ENCODE data around the gene CRIP1.
A peak's percentile ranks its signal among the peaks of the same experiment; 100 is the strongest.

Gene CRIP1, protein sequence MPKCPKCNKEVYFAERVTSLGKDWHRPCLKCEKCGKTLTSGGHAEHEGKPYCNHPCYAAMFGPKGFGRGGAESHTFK

DNA sequence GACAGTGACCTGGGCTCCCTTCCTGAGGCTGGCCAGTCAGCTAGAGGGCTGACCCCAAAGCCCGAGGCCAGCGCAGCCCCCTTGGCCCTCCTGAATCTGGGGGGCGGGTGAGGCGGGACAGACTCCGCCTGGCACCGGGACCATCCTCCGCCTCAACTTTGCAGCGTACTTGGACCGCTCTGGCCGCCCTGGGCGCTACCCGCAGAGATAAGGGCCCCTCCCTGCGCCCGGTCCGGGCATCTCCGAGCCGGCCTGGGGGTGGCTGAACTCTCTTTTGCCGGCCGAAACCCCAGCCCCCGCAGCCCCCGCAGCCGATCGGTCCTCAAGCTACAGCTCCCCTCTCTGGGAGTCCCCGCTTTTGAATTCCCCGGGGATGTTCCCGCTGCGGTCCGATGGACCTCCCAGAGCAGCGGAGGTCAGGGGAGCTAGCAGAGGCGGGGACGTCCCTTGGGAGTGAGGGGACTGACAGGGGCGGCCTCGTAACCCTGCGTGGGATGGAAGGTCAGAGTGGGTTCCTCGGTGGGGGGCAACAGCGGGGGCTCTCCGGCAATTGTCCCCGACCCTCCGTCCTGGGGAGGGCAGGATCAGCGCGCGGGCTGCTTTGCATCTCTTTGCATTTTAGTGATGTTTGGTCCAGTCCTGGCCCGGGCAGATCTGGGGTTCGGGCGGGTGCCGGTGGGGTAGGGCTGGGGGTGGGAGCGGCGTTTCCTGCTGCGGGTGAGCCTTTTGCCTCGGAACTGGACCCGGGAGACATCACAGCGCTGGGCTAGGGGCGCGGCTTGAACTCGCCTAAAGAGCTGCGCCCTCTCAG is at the start of gene CRIP1:
TSS of gene CRIP1 (plus strand) at position 724 of the 811 bp plus-strand sequence. CDS start 374 bp downstream, outside the sequence.
- no peak for DNase-seq

DNA sequence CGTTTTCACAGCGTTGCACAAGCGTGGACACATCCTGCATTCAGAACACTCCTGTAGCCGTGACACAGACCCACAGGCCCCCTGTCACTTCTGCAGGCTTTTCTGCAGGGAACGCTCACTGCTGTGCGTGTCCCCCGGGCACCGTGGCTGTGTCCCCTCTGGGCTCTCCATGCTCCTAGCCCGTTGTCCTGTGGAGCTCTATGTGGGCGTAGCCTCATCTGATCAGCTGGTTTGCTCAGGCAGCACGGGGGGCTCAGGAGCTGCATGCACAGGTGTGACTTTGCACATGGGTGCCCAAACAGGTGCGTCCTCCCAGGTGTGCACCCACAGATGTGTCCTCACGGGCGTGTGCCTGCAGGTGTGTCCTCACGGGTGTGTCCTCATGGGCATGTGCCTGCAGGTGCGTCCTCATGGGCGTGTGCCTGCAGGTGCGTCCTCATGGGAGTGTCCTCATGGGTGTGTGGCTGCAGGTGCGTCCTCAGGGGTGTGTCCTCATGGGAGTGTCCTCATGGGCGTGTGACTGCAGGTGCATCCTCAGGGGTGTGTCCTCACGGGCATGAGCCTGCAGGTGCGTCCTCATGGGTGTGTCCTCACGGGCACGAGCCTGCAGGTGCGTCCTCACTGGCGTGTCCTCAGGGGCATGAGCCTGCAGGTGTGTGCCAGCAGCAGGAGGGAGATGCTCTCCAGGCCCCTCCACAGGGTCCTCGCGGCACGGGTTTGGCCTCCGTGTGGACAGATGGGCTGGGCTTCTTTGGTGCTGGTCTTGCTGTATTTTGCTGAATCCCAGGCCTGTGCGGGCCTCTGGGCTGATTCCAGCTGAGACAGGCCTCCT is 49.6 kb upstream of the CRIP1 start:
- no peak for DNase-seq

DNA sequence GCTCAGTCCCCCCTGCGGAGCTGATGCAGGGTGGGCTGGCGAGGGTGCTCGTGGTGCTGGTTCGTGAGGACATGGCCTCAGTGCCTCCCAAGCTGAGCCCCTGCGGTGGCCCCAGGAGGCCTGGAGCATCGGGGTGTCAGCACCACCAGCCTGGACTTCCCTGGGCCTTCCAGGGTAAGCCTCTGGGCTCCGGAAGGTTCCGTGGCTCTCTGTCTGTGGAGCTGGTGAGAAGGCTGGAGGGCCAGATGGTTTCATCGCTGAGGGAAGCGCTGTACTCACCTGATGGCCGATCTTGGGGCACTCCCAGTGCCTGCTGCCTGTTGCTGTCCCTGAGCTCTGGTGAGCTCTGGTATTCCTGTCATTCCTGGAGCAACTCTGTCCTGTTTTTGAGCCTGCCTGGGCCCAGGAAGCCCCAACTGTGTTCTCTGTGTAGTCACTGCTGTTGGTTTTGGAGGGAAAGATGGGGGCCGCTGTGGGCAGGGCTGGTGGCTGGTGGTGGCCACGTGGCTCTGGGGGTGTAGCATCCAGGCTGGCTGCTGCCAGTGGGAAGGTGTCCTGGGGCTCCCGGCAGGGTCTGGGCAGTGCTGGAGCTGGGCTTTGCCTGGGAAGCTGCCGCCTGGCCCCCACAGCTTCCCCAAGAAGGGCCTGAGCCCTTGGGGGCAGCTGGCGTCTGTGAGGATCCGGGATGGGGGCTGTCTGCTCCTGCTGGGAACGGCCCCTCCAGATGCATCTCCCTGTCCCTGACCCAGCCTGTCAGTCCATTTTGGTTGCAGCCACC is 48.8 kb upstream of the CRIP1 start:
- DNase-seq = no peak

DNA sequence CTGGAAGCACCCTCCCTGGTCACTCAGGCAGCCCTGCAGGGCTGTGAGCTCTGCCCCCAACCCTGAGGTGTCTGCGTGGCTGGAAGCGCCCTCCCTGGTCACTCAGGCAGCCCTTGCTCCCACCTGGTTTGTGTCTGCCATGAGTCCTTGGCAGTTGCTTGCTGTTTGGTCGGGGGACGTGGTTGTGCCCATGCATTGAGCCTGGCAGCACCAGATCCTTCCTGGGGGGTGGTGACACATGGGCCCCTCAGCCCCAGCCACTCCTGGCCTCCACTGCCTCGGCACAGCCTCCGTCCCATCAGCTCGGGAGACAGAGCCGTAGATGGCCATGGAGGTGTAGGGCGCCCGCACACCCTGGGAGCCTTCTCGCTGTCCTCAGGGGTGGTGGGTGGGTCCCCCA is 47.5 kb upstream of the CRIP1 start:
- DNase-seq = no peak

DNA sequence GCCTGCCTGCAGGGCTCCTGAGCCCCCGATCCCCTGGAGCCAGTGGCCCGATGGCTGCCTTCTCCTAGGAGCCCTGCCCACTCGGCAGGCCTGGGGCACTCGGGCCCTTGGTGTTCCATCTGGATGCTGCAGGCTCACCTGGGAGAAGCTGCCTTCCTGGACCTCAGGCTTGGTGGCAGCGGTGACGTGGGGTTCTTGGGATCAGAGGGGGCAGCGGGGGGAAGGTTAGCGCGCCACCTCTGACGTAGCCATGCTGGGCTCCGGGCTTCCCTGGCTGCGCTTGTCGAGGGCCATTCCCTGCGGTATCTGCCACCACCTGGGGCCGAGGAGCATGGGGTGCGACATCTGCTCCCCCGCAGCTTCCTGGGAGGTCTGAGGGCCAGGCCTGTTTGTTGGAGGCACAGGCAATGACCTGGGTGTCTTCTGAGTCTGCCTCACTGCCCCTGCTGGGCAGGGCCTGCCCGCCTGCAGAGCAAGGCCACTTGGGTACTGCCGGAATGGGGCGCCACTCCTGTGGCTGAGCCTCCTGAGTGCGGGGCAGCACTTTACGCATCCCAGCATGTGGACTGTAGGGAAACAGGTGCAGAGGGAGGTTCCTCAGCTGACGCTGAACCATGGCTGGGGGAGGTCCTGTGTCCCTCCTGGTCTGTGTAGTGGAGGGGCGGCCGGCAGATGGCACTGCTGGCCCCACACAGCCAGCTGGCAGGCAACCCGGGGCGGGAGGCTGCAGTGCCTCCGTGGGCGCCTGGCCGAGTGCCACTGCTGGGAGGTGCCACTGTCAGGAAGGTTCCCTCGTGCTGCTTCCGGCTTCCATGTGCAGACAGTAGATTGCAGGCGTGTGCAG is 46.8 kb upstream of the CRIP1 start:
- DNase-seq = peak; percentile 97

DNA sequence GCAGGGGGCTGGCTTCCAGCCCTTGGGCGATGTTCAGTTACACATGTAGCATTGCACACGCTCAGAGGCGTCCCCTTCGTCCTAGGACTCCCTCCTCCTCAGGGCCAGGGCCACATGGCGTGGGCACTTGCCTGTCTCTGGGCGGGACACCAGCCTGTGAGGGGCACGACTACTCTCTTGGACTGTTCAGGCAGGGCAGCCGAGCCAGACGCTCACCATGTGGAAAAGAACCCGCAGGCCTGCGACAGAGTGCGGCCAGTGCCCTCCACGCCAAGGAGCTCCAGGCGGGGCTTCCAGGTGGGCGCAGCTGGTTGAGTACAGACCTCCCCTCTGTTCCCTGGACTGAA is 46.2 kb upstream of the CRIP1 start:
- DNase-seq = no peak

DNA sequence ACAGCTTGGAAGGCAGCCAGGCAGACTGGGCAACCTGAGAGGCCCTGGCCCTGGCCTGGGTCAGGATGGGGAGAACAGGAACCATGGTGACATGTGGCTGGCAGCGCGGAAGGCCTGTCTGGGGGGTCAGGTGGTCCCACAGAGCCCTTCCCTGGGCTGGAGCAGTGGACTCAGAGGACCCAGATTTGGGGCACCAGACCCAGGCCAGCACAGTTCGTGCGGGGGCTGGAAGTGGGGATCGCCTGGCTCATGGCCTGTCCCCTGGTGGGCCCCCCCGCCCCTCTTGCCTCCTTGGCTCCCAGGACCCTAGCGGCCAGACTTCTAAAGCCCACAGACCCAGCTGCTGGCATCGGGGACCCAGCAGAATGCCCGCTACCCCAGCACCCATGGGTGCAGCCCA is 45.7 kb upstream of the CRIP1 start:
- no peak for DNase-seq

DNA sequence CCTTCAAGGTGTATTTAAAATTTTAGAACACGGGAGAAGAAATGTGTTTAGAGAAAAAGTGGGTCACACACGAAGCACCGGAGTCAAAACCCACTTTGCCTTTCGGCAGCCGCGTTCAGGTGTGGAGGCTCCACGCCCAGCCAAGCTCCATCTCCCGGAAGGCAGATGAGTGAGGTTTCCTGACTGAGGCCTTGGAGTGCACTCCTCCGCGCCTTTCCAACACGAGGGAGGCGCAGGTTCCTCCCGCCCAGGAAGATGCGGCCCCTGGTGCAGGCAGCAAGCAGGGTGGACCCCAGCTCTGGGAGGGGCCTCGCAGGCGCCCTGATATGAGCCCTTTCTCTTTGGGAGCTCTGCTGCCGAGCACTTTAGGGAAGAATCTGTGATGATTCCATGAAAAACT is 44.6 kb upstream of the CRIP1 start:
- no peak for DNase-seq

DNA sequence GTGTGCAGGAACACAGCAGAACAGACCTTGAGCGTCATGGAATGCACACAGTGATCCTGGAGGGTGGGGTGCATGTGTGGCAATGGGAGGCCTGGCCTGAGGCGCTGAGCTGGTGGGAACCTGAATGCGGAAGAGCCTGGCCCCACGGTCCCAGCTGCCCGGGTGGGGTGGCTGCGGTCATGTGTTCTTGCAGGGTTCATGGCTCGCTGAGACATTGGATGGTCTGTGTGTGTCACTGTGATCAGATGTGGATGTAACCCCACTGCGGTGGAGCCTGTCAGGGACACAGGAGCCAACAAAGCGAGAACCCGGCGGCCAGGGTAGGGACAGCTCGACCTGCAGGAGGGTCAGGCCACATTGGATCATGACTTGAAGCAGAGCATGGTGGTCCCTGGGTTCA is 43.9 kb upstream of the CRIP1 start:
- no peak for DNase-seq

DNA sequence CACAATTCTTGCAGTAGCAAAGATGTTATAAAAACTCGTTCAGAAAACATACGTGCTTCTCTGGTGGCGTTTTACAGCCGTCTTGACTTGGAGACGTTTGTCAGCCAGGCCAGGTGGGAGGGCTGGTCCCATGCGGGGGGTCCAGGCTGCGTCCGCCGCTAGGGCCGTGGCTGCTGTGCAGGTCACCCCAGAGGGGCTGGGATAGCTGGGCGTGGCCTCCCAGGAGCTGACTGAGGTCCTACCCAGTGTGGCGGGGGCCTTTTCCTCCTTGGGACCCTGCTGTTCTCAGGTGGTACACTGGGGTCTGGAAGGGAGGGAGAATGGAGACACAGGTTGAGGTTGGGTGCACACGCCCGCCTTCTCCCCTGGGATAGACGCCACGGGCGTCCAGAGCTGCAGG is 41.8 kb upstream of the CRIP1 start:
- DNase-seq = no peak

DNA sequence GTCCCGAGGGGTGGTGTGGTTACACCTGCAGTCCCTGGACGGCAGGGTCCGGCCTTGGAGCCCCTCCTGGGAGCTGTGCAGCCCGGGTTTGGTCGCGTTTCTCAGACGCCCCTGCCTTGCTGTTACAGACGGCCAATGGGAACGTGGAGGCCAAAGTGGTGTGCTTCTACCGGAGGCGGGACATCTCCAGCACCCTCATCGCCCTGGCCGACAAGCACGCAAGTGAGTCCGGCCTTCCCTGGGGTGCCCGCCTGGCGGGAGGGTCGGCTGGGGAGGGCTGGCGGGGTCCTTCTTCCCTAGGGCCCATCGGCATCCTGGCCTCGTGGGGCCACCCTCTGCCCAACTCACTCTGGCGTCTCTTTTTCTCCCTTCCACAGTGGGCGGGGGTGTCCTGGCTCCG is 41.4 kb upstream of the CRIP1 start:
- DNase-seq = no peak

DNA sequence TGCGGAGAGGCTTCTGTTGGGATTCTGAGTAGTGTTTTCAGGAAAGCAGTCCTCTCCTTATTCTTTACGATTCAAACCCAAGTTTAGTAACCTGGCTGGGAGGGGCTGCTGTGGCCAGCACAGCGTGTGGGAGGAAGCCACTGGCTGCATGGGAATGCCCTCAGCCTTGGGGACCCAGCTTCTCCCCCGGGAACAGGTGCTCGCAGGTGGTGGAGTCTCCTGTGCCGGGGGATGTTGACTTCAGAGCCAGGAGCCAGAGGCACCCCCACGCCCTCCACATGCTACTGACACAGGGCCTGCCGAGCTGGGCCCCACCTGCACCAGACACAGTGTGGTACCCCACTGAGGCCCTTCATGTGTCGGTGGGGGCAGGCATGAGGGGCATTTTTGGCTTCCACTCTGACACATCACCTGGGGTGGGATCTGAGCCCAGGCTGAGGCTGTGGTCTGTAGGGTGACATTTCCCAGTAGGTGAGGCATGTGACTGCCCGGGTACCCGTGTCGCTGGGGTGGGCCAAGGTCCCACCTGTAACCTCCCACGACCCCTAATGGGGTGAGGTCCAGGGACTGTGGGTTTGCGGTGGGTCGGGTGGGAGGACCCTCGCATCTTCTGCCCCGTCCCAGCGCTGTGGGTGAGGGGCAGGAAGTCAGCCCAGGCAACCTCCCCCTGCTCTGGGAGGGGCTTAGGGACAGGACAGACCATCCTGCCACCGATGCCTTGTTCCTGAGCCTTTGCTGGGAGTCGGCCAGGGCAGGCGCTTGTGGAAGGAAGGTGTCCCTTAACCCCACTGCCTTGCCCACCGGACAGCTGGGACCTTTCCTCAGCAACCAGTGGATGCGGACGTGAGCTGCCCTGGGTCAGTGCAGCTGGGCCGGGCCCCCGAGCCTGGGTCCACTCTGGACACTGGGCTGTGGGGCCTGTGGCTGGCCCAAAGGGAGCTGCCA is 40.5 kb upstream of the CRIP1 start:
- no peak for DNase-seq

DNA sequence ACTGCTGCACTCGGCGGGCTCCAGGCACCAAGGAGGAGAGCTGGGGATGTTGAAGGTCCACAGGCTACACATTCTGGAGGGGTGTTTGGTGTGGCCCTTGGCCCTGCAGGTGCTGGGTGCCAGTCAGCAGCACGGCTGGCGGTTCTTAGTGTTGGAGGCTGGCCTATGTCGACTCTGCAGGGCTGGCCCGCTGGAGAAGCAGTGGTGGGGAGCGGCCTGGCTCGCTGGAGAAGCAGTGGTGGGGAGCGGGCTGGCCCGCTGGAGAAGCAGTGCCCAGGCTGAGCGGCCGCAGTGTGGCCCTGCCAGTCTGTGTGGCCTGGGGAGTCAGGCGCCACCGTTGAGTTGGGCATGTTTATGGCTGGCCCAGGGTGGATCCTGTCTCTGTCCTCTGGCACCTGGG is 39.7 kb upstream of the CRIP1 start:
- DNase-seq = no peak

DNA sequence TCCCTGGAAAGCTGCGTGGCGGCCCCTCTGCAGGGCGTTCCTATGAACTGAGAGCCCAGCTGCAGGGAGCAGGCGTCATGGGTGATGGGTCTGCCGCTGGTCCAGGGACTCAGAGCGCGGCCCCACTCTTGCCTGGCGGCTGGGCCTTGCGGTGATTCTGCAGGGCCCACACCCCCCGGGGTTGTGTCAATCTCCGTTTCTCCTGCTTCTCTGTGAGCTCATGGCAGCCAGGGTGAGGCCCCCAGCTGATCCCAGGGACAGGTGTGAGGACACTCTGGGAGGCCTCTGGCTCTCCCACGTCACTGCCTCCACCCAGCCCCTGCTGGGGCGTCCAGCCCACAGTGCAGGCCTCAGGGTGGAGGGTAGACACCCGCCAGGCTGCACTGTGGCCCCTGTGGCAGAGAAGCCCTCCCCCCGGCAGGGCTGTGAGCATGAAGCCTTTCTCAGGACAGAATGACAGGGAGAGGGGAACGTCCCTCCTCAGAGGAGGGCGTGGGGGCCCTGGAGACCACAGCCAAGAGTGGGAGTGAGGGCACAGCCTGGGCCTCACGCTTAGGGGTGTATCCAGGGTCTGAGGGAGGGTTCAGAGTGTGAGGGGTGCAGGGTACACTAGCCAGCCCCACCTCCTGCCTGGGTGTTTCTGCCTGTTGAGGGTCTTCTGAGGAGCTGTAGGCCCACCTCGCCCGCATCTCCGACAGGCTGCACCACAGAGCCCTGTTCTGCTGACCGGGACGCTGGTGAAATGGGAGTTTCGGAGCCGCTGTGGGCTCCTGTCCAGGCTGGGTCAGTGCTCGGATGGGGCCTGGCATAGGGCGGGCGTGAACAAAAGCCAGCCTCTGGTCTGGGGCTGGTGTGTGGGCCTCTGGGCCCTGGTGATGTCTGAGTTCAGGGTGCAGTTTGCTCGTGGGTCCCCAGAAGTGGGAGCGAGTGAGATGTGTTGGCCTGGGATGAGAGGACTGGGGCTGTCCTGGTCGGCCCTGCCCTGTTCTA is 38.7 kb upstream of the CRIP1 start:
- no peak for DNase-seq

DNA sequence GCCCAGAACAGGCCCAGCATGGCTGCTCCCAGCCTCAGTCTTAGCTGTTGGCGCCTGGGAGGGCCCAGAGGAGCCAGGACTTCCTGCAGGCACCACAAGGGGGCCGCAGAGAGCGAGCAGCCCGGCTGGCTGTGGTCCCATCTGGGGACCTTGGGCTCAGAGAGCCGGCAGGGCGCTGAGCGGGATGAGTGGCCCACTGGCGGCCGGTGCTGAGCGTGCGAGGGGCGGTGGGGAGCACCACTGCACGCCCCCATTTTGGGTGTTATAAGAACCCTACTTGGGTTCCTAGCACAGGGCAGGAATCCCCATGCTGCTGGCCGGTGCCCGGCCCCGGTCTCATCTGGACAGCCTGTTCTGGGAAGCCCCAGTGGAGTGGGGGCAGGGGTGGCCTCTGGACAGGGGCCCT is 38.0 kb upstream of the CRIP1 start:
- peak; percentile 84 for DNase-seq

DNA sequence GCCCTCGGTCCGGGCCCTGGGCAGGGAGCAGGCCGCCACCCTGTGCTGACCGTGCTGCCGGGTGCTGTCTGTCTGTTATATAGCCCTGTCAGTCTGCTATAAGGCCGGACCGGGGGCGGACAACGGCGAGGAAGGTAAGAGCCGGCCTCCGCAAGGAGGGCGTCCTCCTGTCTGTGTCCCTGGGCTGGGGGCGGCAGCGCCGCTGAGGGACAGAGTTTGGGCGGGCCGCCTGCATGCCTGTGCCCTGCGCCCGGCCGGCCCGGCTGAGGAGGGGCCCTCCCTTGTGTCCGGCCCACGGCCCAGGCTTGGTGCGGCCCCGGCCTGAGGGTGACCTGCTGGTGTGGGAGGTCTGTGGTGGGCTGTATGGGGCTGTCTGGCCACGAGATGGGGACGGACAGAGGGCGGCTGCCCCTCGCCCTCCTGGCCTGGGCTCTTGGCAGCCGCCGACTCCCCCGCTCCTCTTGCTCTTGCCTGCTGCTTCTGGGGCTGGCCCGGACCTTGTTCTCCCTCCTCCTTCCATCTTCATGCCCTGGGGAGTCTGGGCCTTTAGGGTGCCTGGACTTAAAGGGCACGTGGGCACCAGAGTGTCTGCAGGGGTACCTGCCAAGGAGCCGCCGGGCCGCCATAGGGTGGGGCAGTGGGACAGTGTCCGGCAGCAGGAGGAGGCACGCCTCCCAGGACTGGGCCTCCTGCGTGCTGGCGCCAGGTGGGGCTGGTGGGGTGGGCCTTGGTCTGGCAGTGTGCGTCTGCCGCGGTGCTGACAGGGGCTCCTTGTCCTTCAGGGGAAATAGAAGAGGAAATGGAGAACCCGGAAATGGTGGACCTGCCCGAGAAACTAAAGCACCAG is 37.2 kb upstream of the CRIP1 start:
- DNase-seq = no peak

DNA sequence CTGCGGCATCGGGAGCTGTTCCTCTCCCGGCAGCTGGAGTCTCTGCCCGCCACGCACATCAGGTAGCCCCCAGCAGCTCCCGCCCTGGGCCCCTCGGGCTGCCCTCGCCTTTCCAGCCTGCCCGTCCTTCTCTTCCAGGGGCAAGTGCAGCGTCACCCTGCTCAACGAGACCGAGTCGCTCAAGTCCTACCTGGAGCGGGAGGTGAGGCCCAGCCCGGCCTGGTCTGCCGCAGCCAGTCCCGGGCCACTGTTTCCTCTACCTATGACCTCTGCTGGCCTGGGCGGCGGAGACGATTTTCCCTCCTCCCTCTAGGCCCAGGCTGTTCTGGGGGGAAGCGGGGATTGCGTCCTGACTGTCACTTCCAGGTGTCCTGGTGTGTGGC is 36.6 kb upstream of the CRIP1 start:
- no peak for DNase-seq

DNA sequence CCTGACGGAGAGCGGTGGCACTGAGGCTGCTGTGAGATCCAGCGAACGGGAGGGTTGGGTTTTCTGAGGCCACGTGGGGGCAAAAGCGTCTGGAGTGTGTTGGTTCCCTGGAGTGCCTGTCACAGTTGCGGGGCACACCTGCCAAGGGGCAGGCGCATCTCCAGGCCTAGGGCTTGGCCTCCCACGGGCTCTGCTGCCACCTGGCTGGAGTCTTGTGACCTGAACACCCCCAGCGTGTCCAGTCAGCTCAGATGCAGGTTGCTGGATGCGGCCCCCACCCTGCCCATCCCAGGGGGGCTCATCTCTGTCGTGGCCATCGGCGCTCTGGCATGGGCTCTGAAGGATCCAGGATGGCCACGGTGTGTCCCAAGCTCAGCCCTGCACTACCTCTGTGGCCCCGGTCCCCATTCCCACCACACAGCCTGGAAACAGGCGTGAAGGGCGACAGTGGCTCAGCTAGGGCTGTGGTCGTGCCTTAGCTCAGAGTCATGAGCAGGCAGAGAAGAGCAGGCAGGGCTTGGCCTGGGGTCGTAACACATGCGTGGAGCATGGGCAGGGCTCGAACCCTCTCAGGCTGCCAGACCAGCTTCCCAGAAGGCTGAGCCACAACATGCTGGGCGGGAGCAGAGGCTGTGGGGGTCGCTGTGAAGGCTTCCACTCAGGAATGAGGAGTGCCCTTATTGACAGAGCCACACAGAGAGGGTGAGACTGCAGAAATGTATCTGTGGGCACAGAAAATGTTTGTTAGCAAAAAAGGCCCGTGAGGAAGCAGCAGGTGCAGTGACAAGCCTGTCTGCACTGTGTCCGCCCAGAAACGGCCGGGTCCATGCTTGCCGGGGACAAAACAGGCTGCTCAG is 35.6 kb upstream of the CRIP1 start:
- no peak for DNase-seq

Measured in NCI-H1694 treated with DMSO at 0.1 percent for 48 hours (cell line).